HG02885 (cell line): ENCODE results near the gene TIMMDC1.
"Not testable (repeated sequence)": the region's sequence is repeated elsewhere in the genome, so short reads cannot be mapped to it uniquely, and the experiment has no call there.

ENCODE experiments used
- ATAC-seq: cut with Tn5 transposase; IDR thresholded peaks from one replicate; pipeline ENCODE4 v1.9.1; 2021; ENCODE audit warnings: mild to moderate bottlenecking; ENCODE audit not compliant: unreplicated experiment, poor library complexity

The TIMMDC1 gene

GRCh38 chr3:119508172-119508845 lies 10.0 kb downstream of the TIMMDC1 start:
- peak; percentile 69 for ATAC-seq

GRCh38 chr3:119510690-119511089 lies 12.3 kb downstream of the TIMMDC1 start:
- ATAC-seq = no peak

- ATAC-seq = no peak
Measured at GRCh38 chr3:119514637-119515036, 16.3 kb downstream of the TIMMDC1 start.

GRCh38 chr3:119517112-119517511 lies 18.8 kb downstream of the TIMMDC1 start:
- no peak for ATAC-seq

GRCh38 chr3:119518026-119518425 lies 19.7 kb downstream of the TIMMDC1 start:
- ATAC-seq = no peak

DNA sequence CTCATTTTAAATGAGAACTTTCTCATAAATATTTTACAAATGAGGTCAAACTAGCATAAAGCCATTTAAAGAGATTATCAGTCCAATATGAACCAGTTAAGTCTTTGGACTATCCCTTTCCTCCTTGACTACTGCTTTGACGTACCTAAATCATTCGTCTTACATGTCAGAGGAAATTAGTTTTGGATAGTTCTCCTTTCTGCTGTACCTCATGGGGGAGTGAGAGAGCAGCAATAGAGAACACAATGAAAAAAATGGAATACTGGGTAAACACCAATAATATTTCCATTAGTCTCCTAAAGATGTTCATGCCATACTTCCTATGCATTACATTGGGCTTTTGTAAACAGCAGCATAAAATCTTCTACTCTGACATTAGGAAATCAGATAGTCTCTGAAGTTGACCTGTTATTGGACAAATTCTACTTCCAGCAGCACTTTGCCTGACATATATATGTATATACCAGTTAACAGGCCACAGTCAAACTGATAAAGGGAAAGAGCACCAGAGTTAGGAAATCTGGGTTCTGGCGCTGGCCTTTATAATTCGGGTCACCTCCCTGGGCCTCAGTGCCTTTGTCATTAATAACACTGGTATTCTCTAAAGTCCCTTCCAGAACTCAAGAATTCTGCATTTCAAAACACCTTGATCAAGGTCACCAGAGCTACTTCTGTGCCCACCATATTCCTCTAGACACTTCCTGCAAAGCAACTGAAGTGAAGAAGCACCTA lies 26.8 kb downstream of the TIMMDC1 start:
- no peak for ATAC-seq

DNA sequence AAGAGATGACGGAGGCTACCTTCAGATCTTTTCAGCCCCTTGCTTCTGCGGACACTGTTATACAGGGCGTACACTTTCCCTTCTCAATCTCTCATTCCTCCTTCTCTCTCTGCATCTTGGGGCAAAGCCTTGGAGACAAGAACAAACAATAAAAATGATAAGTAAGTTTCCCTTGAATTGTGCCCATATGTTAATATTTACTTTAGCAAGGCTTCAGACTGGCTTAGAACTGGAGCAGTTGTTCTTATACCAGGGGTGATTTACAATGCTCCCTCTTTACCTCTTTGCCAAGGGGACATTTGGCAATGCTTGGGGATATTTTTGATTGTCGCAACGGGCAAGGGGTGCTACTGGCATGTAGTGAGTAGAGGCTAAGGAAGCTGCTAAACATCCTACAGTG lies 29.4 kb downstream of the TIMMDC1 start:
- ATAC-seq = no peak

DNA sequence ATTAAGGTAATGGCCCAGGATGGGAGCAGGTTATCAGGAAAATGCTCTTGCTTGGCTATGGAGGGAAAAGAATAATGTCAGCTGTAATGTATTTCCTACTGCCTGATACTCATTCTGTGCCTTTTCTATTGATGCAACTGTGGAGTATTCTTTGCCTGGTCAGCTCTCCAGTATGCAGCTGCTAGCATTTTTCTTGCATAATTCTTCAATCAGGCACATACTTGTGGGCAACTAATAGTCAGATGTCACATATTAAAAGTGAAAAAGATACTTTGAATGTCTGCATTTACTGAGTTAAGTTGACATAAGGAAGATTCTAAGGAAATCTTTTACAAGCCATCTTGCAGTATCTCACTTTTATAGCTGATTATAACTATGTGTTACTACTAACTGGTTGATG lies 31.5 kb downstream of the TIMMDC1 start:
- ATAC-seq = no peak

DNA sequence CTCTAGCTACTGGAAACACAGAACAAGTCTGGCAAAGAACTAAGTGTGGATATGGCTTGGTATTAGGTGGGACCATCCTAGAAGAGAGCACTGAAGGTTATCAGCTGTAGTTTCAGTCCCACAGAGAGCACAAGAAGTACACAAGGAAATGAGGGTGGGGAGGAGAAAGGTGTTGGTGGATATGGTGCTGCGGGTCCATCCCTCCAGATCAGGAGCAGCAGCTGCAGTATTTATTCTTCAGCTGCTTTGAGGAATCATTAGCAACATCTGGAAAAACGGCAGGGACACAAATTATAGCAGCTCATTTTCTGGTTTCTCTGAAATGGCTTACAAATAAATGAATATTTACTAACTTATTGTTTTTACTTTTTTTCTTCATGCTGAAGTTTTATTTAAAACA lies 32.1 kb downstream of the TIMMDC1 start:
- no peak for ATAC-seq

DNA sequence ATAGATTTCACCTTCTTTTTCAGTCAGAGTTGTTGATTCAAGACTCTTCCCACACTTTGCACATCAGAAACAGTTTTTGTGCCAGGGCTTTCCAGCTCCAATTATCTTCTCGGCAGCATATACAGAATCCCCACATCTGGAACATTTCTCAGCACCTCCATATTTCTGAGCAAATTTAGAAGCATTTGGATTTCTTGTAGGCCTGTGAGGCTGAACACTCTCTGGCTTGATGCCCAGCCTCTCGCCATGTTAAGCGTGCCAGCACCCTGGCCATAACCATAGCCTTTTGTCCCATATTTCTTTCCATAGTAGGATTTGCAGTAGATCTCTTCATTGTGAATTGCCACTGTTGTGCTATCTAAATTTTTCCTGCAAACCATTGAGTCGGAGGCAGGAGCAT lies 32.8 kb downstream of the TIMMDC1 start:
- no peak for ATAC-seq

GRCh38 chr3:119534296-119534695 lies 35.9 kb downstream of the TIMMDC1 start:
- ATAC-seq = no peak

GRCh38 chr3:119536757-119537156 lies 38.4 kb downstream of the TIMMDC1 start:
- ATAC-seq = no peak

GRCh38 chr3:119538772-119539171 lies 40.4 kb downstream of the TIMMDC1 start:
- peak; percentile 44 for ATAC-seq

DNA sequence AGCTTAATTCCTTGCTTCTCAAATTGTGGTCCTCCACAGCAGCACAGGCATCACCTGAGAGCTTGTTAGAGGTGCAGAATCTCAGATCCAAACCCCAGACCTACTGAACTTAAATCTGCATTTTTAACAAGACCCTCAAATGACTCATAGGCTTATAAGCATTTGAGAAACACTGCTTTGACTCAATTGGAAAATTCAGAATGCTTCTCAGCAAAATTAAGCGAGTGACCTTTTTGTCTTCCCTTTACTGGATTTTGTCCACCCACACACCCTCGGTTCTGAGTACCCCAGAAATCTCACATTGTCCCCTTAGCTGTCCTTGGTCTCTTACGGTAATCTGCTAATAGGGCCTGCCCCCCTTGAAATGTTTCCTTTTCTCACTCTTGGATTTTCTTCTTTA lies 43.2 kb downstream of the TIMMDC1 start:
- ATAC-seq = no peak

DNA sequence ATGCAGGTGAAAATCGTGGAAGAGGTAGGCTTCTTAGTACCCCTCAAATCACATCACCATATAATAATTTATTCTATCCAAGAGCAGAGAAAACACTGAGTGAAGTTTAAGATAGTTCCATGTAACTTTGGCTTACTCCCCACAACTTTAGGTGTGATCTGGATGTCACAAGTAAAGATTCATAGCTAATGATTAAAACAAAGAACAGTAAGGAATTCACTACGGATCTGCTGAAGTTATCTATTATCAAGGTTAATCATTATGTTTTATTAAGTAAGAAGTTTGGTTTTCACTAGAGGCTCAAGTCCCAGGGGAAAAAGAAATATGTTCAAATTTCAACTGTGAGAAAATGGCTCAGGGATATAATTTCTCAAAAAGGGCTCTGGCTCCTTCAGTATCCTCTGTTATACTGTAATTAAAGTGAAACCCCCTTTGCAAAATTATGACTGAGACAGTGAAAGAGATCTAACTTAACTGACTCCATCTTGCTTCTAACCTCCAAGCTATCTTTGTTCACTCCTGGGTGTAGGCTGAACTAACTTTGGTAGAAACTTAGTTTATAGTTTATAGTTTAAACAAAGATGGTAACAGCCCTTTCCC lies 43.9 kb downstream of the TIMMDC1 start:
- ATAC-seq = no peak

DNA sequence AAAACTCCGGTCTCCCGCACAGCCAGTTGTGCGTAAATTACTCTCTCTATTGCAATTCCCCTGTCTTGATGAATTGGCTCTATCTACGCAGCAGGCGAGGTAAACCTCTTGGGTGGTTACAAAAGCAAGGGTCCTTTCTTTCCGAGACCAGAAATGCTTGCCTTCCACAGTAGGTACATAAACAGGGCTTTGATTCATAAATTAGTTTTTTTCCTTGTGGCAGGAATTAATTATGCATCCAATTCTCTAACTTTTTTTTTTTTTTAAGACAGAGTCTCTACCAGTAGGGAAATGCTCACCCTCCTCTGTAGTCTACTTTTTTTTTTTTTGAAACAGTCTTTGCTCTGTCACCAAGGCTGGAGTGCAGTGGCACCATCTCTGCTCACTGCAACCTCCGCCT lies 44.8 kb downstream of the TIMMDC1 start:
- ATAC-seq = no peak

GRCh38 chr3:119547227-119547626 lies 48.9 kb downstream of the TIMMDC1 start:
- ATAC-seq = no peak

GRCh38 chr3:119548341-119548740 lies 50.0 kb downstream of the TIMMDC1 start:
- no peak for ATAC-seq

DNA sequence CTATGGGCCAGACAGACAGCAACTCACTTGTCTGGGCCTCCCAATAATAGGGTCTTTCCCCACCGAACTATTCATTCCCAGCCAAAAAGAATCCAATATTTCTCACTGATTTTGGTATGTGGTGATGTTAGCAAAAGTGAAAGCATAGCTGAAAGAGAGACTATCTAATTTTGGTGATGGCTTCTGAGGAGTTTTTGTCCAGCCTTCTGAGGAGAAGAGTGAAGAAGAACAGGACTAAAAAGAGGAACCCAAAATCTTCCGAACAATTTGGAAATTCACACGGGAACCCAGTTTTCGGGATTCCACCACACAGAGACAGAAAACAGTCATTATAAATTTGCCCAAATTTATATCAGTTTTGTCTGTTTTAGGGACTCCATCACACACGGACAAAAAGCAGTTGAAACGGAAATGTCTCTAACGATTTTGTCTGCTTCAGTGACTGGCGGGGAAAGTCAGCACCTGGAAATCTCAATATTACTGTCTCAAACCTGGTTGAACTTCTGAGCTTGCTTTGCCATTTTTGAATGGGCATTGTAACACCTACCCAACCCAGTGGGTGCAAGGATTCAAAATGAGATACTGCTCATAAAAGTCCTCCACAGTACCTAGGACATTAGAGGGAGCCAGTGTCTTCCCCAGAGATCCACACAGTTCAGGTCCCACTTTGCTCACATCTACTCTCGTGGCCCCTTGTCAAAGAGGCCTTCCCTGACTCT lies 52.0 kb downstream of the TIMMDC1 start:
- peak; percentile 46 for ATAC-seq

DNA sequence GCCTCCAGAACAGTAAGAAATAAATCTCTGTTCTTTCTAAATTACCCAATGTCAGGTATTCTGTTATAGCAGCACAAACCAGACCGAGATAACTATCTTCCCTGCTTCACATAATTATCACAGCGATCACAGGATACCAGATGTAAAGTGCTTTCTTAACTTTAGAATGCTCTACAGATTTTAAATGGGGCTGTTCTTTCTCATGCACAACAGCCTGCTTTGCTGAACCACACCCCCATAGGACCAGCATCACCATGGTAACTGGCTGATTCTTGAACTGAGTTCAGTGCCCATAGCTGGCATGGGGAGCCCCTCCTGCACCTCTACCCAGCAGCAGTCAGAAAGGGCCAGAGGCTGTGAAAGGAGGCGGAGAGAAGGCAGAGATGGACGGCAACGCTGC lies 53.3 kb downstream of the TIMMDC1 start:
- no peak for ATAC-seq

GRCh38 chr3:119552928-119553327 lies 54.6 kb downstream of the TIMMDC1 start:
- not testable (repeated sequence) for ATAC-seq
